ENCODE results near the gene MTA3.

DNA sequence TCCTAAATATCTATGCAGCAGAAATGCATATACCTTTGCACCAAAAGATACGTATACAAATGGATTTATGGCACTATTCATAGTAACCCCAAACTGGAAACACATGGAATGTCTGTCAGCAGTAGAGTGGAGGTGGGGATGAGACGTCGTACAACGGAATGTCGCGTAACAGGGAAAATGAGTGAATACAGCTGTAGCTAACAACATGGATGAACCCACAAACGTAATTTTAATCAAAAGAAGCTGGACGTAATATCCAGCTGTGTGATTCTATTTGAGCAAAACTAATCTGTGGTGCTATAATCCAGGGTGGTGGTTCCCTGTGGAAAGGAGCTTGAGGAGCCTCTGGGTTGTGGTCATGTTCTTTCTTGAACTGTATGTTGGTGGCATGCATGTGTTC lies 89.9 kb downstream of the MTA3 start:
- TF ChIP-seq, protein P1, sequence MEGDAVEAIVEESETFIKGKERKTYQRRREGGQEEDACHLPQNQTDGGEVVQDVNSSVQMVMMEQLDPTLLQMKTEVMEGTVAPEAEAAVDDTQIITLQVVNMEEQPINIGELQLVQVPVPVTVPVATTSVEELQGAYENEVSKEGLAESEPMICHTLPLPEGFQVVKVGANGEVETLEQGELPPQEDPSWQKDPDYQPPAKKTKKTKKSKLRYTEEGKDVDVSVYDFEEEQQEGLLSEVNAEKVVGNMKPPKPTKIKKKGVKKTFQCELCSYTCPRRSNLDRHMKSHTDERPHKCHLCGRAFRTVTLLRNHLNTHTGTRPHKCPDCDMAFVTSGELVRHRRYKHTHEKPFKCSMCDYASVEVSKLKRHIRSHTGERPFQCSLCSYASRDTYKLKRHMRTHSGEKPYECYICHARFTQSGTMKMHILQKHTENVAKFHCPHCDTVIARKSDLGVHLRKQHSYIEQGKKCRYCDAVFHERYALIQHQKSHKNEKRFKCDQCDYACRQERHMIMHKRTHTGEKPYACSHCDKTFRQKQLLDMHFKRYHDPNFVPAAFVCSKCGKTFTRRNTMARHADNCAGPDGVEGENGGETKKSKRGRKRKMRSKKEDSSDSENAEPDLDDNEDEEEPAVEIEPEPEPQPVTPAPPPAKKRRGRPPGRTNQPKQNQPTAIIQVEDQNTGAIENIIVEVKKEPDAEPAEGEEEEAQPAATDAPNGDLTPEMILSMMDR (IDR thresholded peaks at IDR 0.05): no peak
- TF ChIP-seq POLR2A (IDR thresholded peaks at IDR 0.05) (no peak), POLR2AphosphoS5 (IDR thresholded peaks at IDR 0.05) (no peak)

Data from breast epithelium (tissue), 3 donors.